ENCODE data around the gene KIAA1191.
"Not testable (repeated sequence)": the region's sequence is repeated elsewhere in the genome, so short reads cannot be mapped to it uniquely, and the experiment has no call there.

The KIAA1191 gene

DNA sequence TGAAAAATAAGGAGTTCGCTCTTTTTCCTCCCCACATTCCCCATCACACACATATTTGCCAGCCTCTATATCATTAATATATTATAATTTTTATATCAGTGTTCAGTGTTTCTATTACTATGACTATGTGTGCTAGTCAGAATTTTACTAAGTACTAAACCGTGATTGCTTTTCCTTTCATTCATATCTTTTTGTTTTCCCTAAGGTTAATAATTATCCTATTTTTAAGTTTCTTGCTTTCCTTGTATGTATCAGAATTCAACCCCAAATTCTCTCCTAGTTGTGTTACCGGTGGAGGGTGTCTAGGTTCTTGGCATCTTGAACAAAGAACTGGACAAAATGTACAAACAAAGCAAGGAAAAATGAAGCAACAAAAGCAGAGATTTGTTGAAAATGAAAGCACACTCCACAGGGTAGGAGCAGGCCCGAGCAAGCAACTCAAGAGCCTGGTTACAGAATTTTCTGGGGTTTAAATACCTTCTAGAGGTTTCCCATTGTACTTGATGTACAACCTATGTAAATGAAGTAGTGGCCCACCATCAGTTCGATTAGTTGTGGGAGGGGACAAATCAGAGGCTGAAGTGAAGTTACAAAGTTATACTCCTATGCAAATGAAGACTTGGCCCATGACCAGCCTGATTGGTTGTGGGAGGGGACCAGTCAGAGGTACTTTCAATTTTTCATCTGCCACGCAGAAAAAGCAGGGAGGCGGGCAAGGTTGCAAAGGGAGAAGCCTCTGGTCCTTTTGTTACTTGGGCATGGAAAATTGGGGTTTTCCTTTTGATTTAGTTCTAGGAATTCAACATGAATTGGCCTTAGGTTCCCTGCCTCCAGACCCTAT lies 43.8 kb downstream of the KIAA1191 start:
- no peak for DNase-seq (ENCODE audit: low spot score)

DNA sequence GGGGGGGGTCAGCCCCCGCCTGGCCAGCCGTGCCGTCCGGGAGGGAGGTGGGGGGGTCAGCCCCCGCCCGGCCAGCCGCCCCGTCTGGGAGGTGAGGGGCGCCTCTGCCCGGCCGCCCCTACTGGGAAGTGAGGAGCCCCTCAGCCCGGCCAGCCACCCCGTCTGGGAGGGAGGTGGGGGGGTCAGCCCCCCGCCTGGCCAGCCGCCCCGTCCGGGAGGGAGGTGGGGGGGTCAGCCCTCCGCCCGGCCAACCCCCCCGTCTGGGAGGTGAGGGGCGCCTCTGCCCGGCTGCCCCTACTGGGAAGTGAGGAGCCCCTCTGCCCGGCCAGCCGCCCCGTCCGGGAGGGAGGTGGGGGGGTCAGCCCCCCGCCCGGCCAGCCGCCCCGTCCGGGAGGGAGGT lies 56.2 kb downstream of the KIAA1191 start:
- DNase-seq (ENCODE audit: low spot score): not testable (repeated sequence)

Data from kidney tubule cell (primary cell).